Esophagus muscularis mucosa (tissue), 4 donors: ENCODE data around the gene EEPD1.

Experiments
- EP300 ChIP-seq: sonication (generic); formaldehyde crosslinking; IDR thresholded peaks from one replicate; pipeline ENCODE4 v1.6.1; 2017; ENCODE audit warnings: antibody characterized with exemption
- POLR2AphosphoS5 ChIP-seq, 2 donors: sonication (generic); formaldehyde crosslinking; IDR thresholded peaks; one replicate each; pipeline ENCODE4 v1.6.1; 2017; ENCODE audit warnings: antibody characterized with exemption in 2 of 2
- TF ChIP-seq, protein P1 (sequence below), 3 experiments: fragments of 200-600 bp in 2 of 3; fragments of 450-650 bp in 1 of 3; sonication (generic) in 2 of 3; IDR thresholded peaks; one replicate each; pipeline ENCODE4 v1.5.1; 2017 to 2019; ENCODE audit warnings: antibody characterized with exemption in 3 of 3, mild to moderate bottlenecking in 2 of 3, moderate library complexity in 1 of 3

- TF ChIP-seq, protein P1, sequence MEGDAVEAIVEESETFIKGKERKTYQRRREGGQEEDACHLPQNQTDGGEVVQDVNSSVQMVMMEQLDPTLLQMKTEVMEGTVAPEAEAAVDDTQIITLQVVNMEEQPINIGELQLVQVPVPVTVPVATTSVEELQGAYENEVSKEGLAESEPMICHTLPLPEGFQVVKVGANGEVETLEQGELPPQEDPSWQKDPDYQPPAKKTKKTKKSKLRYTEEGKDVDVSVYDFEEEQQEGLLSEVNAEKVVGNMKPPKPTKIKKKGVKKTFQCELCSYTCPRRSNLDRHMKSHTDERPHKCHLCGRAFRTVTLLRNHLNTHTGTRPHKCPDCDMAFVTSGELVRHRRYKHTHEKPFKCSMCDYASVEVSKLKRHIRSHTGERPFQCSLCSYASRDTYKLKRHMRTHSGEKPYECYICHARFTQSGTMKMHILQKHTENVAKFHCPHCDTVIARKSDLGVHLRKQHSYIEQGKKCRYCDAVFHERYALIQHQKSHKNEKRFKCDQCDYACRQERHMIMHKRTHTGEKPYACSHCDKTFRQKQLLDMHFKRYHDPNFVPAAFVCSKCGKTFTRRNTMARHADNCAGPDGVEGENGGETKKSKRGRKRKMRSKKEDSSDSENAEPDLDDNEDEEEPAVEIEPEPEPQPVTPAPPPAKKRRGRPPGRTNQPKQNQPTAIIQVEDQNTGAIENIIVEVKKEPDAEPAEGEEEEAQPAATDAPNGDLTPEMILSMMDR (IDR thresholded peaks at IDR 0.05): no peak
- TF ChIP-seq EP300 (no peak), POLR2AphosphoS5 (IDR thresholded peaks at IDR 0.05) (no peak)
Observed at GRCh38 chr7:36132012-36132411, 21.0 kb upstream of the EEPD1 start.
